Measurements from ENCODE around the gene ENOX2.

ENOX2 gene

DNA sequence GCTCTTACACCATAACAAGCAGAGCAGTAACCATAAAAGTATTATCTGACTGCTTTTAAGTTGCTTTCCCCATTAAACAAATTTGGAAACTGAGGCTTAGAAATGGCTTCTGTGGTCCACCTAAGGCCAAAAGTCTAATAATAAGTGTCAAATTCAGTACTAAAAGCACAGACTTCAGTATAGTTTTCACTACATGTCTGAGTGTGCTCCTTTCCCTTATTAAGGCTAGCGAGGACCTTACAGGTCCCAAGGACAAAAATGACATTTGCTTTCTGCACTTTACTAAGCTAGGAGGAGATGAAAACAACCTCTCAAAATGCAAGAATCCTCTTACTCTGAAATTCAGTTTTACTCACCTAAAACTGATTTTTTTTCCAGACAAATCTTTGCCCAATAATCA is 127.2 kb downstream of the ENOX2 start:
- no peak for DNase-seq
- intact Hi-C loops (cut with DNase I), result no loop called here

- intact Hi-C loops (cut with DNase I), result no loop called here
- no peak for DNase-seq
Measured at GRCh38 chrX:130772776-130773143, 130.2 kb downstream of the ENOX2 start.

GRCh38 chrX:130772105-130772775 is 130.8 kb downstream of the ENOX2 start:
- no peak for DNase-seq
- intact Hi-C loops (cut with DNase I), result no loop called here

DNA sequence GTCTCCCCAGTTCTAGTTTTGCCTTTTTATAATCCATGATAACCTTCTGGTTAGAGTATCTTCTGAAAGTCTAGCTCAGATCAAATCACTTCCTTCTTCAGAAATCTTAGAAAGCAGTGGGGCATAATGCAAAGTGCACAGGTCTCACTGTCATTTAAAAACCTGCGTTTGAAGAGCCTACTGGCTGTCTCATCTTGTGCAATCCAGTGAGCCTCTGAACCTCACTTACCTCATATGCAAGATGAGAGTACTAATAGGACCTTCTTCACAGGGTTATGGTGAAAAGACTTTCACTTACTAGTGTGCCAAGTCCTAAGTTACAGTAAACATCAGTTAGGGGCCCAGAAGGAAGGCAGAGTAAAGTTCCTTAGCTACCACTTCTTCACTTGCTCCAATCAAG is 131.4 kb downstream of the ENOX2 start:
- intact Hi-C loops (cut with DNase I), result no loop called here
- no peak for DNase-seq

DNA sequence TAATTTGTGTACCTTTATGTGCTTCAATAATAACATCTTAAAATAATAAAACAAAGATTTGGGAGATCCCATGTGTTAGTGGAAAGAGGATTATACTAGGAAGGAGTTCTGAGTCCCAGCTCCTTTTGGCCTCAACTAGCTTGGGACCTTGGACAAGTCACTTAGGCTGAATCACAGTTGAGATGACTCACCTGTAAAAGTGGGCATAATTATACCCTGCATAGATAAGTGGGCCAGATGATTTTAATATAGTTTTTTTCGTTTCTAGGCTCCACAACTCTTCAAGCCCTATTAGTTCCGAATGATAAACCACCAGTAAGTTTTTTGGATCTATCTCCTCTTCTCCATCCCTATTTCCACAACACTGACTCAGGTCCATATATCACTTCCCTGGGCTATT is 131.8 kb downstream of the ENOX2 start:
- no peak for DNase-seq
- intact Hi-C loops (cut with DNase I), result no loop called here

DNA sequence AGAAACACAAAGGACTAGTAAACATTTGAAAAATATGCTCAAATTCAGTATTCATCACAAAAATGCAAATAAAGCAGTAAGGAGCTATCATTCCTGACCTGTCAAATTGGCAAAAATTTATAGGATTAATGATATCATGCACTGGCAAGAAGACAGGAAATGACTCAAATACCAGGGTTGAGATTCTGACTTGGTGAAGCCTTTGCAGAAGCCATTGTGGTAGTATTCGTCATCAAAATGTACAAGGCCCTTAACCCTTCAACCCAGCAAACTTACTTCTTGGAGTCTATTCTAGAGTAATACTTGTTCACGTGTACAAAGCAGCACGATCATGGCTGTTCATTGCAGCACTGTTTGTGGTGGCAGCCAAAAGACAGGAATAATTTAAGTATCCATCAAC is 132.4 kb downstream of the ENOX2 start:
- intact Hi-C loops (cut with DNase I), result no loop called here
- DNase-seq, result no peak

DNA sequence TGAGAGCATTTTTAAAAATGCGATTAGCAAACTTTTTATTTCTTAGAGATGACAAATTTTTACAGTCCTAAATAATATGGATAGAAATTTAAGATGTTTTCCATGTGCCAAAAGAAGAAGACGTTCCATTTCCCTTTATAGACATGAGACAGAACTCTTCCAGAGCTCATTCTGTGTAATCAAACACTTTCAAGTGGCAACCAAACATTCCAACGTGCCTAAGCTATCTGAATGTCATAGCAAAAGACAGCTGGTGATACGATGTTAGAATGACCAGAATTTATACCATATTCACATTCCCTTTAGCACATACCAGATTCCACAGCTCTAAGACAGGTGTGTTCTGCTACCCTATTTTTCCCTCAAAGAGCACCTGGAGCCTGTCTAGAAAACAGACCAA is 133.2 kb downstream of the ENOX2 start:
- intact Hi-C loops (cut with DNase I), result no loop called here

DNA sequence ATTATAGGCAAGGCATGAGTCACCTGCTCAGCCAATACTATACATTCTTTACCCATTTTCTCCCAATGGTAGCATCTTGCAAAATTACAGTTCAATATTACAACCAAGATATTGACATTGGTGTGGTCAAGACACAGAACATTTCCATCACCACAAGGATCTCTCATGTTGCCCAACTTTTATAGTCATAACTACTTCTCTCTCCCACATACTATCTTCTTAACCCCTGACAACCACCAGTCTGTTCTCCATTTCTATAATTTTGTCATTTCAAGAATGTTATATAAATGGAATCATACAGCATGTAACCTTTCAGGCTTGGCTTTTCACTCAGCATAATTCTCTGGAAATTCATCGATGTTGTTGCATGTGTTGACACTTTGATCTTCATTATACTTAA is 144.9 kb downstream of the ENOX2 start:
- DNase-seq, result no peak
- intact Hi-C loops (cut with DNase I), result no loop called here

More for the DNA sequence above, 133.2 kb downstream of the ENOX2 start:
- DNase-seq, result no peak

DNA sequence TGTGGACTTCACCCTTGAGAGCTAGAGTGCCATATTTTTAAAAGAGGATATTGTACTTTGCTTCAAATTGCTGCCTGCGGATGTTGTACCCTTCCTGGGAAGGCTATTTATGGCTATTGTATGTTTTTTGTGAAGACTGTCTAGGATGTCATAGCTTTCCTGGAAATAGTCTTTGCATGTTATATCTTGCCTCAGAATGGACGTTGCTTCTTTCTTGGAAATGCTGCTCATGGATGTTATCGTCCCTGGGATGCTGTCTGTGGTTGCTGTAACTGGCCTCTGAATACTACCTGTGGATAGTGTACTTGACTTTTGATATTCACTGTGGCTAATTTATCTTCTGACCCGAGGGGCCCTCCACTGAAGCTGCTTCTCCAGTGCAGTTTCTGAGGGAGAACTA is 146.8 kb downstream of the ENOX2 start:
- intact Hi-C loops (cut with DNase I), result no loop called here
- no peak for DNase-seq

- intact Hi-C loops (cut with DNase I), result no loop called here
- no peak for DNase-seq
Measured at GRCh38 chrX:130754353-130754752, 148.7 kb downstream of the ENOX2 start.

DNA sequence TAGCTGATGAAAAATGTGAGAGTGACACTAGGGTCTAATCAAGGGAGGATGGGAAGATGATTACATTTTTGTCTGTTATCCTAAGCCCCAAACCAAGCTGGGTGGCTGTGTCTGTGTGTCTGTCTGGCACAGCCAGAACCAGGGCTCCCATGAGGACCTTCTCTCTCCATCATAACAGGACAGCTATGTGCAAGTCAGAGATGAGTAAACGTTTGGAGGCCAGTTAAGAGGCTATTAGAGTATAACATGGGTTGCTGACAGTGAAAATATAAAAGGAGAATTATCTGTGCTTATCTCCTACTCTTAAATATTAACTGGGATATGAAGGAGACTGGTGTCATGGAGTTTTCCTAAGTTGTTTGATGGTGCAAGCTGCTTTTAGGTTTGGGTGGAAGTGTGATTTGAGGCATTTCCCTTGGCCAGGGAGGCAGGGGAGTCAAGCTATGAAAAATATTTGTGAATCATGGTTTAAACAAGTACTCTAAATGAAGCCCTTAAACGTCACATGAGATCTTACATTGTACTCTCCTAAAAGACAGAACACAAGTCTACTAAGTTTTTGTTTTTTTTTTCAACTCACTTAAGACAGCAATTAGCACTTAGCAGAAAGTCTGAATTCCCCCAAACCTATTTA is 156.2 kb downstream of the ENOX2 start:
- DNase-seq, result no peak
- intact Hi-C loops (cut with DNase I), result no loop called here

GRCh38 chrX:130746077-130746476 is 156.9 kb downstream of the ENOX2 start:
- DNase-seq, result no peak
- intact Hi-C loops (cut with DNase I), result no loop called here

DNA sequence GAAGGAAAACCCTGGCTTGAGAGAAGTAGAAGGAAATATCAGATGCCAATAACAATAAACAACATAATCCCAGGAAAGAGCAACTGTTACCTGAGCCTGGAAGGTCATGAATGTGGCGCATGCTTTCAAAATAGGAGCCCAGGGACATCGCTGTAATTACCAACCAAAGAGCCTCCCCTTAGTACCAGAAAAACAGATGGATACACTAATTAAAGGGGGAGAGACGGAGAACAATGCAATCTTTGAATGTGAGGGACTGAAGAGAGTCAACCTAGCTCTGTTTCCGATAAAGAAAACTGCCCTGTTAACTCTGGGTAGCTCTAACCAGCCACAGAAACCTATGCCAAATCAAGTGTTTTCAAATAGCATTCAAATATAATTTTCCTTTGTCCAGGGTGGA is 161.4 kb downstream of the ENOX2 start:
- DNase-seq, result no peak
- intact Hi-C loops (cut with DNase I), result no loop called here

DNA sequence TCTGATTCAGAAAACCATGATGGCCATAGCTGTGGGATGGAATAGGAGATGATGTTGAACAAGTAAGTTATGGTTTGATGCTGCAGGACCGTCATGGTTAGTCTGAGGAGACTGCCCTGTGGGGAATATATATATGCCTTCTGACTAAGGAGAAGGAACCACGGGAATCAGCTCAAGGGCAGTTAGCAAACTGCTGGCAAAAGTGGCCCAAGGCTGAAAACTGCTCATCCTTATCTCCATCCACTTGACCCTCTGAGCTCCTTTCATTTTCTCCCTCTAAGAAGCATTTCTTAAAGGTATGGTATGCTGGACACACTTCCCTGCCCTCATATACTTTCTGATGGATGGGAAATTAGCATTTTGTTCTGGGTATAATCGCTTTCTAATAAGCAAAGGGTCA is 161.9 kb downstream of the ENOX2 start:
- intact Hi-C loops (cut with DNase I), result no loop called here
- DNase-seq, result no peak

DNA sequence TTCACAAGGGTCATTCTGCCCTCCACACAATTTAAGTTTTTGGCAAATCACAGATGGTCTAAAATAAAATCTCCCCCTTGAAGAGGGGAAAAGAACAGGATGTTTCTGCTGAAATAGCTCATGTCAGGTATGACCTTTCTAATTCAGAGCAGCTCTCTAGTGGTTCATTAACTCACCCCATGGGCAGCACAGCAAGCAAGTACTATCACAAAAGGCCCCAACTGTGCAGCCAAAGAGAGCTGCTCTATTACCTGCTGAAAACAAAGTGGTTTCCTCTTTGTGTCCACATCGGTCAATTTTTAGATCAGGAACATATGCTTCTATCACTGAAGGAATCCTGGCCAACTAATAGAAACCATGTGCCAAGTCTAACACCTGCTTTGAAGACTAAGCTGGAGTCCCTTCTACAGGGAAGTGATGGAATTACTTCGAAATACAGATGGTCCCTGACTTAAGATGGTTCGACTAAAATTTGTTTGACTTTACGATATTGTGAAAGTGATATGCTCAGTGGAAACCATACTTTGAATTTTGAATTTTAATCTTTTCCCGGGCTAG is 164.3 kb downstream of the ENOX2 start:
- no peak for DNase-seq

GRCh38 chrX:130734713-130735112 is 168.3 kb downstream of the ENOX2 start:
- no peak for DNase-seq
- intact Hi-C loops (cut with DNase I), result no loop called here

More for the DNA sequence above, 164.3 kb downstream of the ENOX2 start:
- intact Hi-C loops (cut with DNase I), result no loop called here

- intact Hi-C loops (cut with DNase I), result no loop called here
- DNase-seq, result no peak
Measured at GRCh38 chrX:130728208-130728607, 174.8 kb downstream of the ENOX2 start.

DNA sequence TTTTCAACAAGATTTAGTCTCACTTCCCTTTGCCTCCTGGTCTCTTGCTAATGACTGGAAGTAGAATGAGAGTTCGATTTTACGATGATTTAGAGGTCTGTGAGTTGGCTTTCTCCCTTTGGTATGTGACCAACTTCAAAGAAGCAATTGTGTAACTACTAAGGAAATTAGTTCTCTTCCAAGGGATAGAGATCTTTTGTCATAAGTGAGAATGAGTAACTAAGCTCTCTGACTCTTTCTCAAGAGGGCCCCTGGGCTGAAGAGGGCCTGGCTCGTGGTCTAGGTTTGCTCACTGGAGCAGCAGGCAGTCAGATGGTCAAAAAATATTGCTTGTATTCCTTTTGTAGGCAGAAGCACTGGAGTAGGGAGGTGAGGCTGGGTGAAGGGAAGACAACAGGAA is 176.3 kb downstream of the ENOX2 start:
- no peak for DNase-seq
- intact Hi-C loops (cut with DNase I), result no loop called here

GRCh38 chrX:130725519-130725918 is 177.5 kb downstream of the ENOX2 start:
- intact Hi-C loops (cut with DNase I), result no loop called here
- no peak for DNase-seq

DNA sequence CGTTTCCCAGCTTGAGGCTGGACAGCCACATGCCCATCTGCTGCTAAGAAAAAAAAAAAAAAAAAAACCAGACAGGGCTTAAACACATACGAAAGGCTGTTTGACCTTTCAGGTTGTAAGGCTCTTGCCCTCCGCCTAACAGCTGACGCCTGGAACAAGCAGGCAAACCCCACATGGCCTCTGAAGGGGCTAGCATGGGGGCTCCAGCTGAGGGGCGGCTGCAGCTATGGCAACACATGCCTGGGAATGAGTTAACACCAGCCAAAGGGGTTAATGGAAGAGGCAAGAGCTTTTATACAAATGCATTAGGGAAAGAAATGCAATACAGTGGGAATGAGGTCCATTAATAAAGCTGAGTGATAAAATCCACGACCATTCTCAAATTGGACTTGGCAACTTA is 183.6 kb downstream of the ENOX2 start:
- intact Hi-C loops (cut with DNase I), result no loop called here
- no peak for DNase-seq

- intact Hi-C loops (cut with DNase I), result no loop called here
Measured at GRCh38 chrX:130718137-130718536, 184.9 kb downstream of the ENOX2 start.

More at GRCh38 chrX:130718137-130718536, 184.9 kb downstream of the ENOX2 start:
- no peak for DNase-seq
